VCaP (cell line): Measurements from ENCODE around the gene UPK1B.
"Not testable (repeated sequence)": the region's sequence is repeated elsewhere in the genome, so short reads cannot be mapped to it uniquely, and the experiment has no call there.

Experiments used
- H3K27ac ChIP-seq: fragments of 450-650 bp; 2 replicates; pipeline ENCODE4 v1.5.1; 2017
- TF ChIP-seq, protein P1 (sequence below): fragments of 450-650 bp; conservative IDR thresholded peaks from 2 replicates; pipeline ENCODE4 v1.5.1; 2017; ENCODE audit warnings: mild to moderate bottlenecking, moderate library complexity

The UPK1B gene

DNA sequence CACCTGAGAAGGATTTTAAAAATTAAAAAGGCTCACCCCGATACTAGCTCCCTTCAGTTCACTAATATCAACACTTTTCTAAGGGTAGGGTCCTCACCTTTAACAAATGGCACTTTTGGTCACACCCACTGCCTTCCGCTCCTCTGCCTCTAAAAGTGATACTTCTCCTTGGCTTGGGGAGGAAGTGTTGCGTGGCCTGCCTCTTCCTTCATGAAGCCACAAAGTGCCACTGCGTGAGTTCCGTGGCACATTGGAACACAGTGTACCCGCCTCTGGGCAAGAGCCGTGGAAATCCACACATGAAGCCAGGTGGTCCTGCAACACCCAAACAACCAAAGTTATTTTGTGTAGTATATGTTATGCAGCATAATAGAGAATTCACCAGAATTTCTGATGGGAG lies 63.4 kb downstream of the UPK1B start:
- TF ChIP-seq, protein P1, sequence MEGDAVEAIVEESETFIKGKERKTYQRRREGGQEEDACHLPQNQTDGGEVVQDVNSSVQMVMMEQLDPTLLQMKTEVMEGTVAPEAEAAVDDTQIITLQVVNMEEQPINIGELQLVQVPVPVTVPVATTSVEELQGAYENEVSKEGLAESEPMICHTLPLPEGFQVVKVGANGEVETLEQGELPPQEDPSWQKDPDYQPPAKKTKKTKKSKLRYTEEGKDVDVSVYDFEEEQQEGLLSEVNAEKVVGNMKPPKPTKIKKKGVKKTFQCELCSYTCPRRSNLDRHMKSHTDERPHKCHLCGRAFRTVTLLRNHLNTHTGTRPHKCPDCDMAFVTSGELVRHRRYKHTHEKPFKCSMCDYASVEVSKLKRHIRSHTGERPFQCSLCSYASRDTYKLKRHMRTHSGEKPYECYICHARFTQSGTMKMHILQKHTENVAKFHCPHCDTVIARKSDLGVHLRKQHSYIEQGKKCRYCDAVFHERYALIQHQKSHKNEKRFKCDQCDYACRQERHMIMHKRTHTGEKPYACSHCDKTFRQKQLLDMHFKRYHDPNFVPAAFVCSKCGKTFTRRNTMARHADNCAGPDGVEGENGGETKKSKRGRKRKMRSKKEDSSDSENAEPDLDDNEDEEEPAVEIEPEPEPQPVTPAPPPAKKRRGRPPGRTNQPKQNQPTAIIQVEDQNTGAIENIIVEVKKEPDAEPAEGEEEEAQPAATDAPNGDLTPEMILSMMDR = no peak
- no peak overlapping the region for H3K27ac ChIP-seq

DNA sequence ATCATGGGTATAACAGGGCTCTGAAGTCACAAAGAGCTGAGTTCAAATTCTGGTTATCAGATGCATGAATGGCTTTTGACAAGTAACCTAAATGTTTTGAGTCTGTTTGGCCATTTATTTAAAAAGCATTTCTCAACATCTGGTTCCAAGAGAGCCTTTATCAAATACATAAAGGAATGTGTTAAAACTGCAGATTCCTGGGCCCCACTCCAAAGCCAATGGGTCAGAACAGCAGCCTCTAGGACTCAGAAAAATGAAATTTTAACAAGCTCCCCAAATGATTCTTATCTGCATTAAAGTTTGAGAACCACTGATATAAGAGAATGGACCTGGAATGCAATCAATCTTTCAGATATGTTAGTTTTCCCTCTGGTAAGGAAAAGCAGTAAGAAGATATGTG lies 63.9 kb downstream of the UPK1B start:
- H3K27ac ChIP-seq = no peak overlapping the region
- TF ChIP-seq, protein P1 = no peak

DNA sequence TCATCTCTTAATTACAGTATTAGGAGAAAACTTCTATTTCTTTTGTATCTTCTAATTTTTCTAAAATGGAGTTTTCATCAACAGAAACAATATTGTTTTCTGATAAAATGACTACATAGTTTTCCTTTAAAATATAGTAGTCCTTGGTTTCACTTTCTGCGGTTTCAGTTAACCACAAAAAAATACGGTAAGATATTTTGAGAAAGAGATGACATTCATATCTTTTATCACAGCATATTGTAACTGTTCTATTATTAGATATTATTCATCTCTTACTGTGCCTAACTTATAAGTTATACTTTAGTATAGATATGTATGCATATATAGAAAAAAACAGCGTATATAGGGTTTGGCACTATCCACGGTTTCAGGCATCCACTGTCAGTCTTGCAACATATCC lies 65.0 kb downstream of the UPK1B start:
- no peak overlapping the region for H3K27ac ChIP-seq
- TF ChIP-seq, protein P1 = no peak

DNA sequence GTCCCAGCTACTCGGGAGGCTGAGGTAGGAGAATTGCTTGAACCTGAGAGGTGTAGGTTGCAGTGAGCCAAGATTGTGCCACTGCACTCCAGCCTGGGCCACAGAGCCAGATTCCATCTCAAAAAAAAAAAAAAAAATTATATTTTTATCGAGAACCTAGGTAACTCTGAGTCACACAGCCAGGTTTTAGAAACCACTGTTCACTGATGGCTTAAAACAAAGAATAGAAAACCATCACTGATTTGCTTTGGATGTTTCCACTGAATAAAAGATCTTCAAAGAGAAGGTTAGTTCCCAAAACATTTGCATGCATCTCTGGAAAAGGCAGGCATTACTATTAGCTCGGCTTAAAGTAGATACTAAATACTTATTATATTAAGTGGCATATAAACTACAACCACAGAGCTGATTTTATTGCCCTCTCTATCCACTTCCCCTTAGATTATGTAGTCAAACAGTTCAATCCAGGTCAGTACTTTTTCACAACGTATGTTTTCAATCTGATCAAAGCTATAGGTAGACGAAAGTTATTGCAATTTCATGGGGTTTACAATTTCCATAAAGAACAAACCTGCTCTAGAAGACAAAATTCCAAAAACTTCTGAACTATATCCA lies 65.9 kb downstream of the UPK1B start:
- H3K27ac ChIP-seq = peak overlapping the region; percentile 85
- TF ChIP-seq, protein P1 = no peak

DNA sequence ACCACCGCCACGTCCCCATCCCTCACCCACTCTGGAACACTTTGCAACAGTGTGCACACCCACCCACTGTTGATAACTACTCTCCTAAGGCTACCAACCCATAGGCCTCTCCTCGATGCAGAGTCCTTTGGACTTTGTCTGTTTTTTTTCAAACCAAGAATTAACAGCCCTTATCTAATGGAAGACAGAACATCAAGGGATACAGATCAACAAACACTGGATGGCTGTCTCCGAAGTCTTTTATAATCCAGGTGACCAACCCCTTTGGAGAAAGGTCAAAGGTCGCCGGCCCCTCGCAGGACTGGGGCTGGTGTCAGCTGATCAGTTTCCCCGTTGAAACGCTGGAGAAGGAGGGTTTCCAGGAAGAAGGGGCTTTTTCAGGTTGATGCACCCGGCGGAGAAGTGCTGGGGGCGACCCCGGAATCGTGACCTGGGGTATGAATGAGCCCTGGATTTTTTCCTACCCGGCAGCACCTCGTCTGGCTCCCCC lies 66.7 kb downstream of the UPK1B start:
- peak overlapping the region; percentile 85 for H3K27ac ChIP-seq
- TF ChIP-seq, protein P1 = no peak

DNA sequence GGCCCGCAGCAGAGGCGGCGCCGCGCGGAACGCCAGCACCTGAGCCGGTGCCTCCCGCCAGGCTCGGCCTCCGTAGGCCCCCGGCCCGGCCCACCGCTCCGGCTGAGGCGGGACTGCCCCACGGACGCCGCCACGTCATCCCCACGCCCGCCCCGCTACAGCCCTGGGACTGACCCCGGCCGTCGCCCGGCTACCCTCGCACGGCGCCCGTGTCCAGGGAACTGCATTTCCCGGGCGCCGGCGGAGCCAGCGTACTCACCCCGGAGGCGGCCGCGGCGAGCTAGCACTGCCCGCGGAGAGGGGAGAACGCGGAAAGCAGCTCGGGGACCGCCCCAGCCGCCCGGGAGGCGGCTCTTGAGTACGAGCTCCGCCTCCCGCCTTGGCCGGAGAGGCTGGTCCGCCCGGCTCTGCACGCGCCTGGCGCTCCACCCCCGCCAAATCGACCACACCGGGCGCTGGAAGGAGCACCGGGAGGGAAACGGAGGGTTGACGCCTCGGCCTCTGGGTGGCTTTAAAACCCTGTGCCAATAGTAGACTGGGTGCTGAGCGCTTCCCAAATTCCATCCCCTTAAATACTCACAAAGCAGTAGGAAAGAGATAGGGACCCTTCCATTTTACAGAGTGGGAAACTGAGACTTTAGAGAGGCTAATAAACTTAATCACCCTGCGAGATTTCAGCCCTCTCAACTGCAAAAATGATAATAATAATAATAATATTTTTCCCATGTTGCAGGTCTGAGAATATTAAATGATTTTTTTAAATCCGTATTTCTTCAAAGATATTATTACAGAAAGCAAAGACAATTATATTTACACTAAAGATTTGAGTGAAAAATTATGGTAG lies 67.4 kb downstream of the UPK1B start, which contains the start of gene B4GALT4:
TSS of gene B4GALT4 (minus strand) at position 288 of the 844 bp plus-strand sequence. CDS start 10,779 bp downstream, outside the sequence.
- TF ChIP-seq, protein P1 = no peak
- peak within 1 kb of the TSS; percentile 85 for H3K27ac ChIP-seq

DNA sequence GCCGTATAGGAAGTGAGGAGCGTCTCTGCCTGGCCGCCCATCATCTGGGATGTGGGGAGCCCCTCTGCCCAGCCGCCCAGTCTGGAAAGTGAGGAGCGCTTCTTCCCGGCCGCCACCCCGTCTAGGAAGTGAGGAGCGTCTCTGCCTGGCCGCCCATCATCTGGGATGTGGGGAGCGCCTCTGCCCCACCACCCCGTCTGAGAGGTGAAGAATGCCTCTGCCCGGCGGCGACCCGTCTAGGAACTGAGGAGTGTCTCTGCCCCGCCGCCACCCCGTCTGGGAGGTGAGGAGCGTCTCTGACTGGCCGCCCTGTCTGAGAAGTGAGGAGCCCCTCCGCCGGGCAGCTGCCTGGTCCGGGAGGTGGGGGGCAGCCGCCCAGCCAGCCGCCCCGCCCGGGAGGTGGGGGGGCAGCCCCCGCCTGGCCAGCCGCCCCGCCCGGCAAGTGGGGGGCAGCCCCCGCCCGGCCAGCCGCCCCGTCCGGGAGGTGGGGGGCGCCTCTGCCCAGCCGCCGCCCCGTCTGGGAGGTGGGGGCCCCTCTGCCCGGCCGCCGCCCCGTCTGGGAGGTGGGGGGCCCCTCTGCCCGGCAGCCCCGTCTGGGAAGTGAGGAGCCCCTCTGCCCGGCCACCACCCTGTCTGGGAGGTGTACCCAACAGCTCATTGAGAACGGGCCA lies 69.1 kb downstream of the UPK1B start:
- not testable (repeated sequence) for H3K27ac ChIP-seq

DNA sequence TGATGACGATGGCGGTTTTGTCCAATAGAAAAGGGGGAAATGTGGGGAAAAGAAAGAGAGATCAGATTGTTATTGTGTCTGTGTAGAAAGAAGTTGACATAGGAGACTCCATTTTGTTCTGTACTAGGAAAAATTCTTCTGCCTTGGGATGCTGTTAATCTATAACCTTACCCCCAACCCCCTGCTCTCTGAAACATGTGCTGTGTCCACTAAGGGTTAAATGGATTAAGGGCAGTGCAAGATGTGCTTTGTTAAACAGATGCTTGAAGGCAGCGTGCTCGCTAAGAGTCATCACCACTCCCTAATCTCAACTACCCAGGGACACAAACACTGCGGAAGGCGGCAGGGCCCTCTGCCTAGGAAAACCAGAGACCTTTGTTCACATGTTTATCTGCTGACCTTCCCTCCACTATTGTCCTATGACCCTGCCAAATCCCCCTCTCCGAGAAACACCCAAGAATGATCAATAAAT lies 69.7 kb downstream of the UPK1B start:
- not testable (repeated sequence) for H3K27ac ChIP-seq
